Heart left ventricle (tissue), 13 donors: ENCODE measurements around the gene MACIR.

Source experiments
- CTCF ChIP-seq, 12 donors: fragments of 200-600 bp; sonication (generic) in 4 of 12; IDR thresholded peaks; one replicate each; pipeline versions ENCODE4 v1.5.0 to v1.8.0; 2018 to 2022; ENCODE audit warnings: antibody characterized with exemption in 12 of 12, mild to moderate bottlenecking in 5 of 12
- POLR2A ChIP-seq, 2 donors: fragments of 450-650 bp; IDR thresholded peaks; one replicate each; pipeline ENCODE4 v1.6.1; 2017; ENCODE audit warnings: antibody characterized with exemption in 2 of 2, mild to moderate bottlenecking in 2 of 2, moderate library complexity in 2 of 2
- donor health status: ischemic (EF 13 %, LVEDD 7.1; RV severe dilation, severe dysfunction).
- donor health status: DM: no; HTN: yes; CAD: no.
- donor health status: DM: no; HTN: no; CAD: no.
- donor health status: ischemic (EF 25% LVEDD 6.9; RV normal size, moderate dysfunction).
- donor health status: ischemic (EF 25% LVEDD 5.7; RV mildly dilated, moderate dysfunction).
- donor health status: ischemic (EF 35%, LVEDD 5.7; RV mildly dilated, moderate dysfunction).
- donor health status: nonischemic (EF 11% LVEDD 7.7; RV severe dilation, severe dysfunction).
- donor health status: DM: yes; HTN: yes; CAD: no.
- donor health status: PGD.
- donor health status: ischemic (EF 29% LVEDD 5.4; RV normal size, mild dysfunction).
- donor health status: nonischemic (EF 23%, LVEDD 6.1; RV moderate dilation, normal function).

DNA sequence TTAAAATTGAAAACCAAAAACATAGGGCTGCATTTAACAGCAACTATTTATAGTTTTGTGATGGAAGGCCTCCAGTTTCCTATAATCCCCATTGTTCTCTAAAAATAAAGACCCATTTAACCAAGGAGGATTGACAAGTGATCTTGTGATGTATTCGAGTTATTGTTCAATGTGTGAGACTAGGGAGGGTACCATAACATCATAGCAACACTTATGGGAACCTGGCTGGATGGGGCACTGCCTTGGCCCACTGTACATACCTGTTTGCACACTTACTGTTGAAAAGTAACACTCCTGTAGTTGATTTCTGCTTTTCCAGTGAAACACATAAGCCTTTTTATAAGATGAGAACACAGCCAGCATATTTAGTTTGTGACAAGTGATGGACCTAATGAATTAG lies 32.3 kb downstream of the MACIR start:
- TF ChIP-seq POLR2A (IDR thresholded peaks at IDR 0.05) (no peak), CTCF (IDR thresholded peaks at IDR 0.05) (no peak)
